SK-N-SH treated with all-trans-retinoic acid at 6 μM for 48 hours (cell line): Measurements from ENCODE around the gene TRNT1.

Experiments used
- ARNTL ChIP-seq: fragments of 450-650 bp; formaldehyde crosslinking; IDR thresholded peaks from 2 replicates; pipeline ENCODE4 v1.5.0; 2020; ENCODE audit warnings: low read depth, mild to moderate bottlenecking, moderate library complexity, borderline replicate concordance
- ESRRG ChIP-seq: fragments of 250-450 bp; sonication (Bioruptor Pico); IDR thresholded peaks from 2 replicates; pipeline ENCODE4 v1.6.1; 2021; ENCODE audit warnings: mild to moderate bottlenecking
- TF ChIP-seq, protein P1 (sequence below): fragments of 250-450 bp; sonication (Bioruptor Pico); IDR thresholded peaks from 2 replicates; pipeline ENCODE4 v1.5.0; 2020; ENCODE audit warnings: mild to moderate bottlenecking, moderate library complexity
- TF ChIP-seq, protein P2 (sequence below): fragments of 250-450 bp; sonication (Bioruptor Pico); IDR thresholded peaks from 2 replicates; pipeline ENCODE4 v1.8.0; 2020; ENCODE audit warnings: mild to moderate bottlenecking, moderate library complexity, borderline replicate concordance

DNA sequence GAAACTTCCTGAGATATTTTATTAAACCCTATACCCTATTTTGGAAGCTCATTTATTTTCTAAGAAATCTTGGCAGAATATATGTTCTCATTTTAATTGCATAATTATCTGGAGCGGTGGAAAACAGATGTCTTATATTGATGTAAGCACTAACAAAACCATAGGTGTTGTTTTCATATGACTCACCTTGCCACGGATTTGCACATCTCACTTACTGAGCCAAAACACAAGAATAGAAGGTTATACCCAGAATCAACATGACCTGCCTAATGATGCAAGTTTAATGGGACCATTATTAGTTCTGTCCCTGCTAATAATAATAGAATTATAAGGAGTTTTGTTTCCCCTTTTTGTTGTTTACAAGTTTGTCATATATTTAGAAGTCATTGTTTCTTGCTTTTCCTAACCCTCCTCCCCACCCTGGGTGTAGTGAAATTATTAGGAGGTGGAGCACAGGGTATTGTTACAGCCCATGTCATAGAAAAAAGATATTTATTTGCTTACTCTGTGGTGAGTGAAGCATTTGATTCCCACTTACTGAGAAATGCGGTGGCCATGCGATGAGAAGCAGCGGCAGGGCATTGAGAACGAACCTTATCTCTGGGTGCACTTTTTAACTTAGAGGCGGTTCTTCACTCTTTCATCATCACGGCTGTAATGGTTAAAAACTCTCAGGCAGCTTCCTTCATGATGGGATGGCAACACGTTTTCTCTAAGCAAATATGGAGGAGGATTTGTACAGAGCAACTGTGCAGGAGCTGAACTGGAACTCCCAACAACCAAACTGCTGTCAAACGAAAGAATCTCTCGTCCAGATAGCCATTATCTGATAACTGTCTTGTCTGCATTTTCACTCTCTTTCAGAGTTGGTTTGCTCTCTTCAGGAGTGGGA lies 17.1 kb upstream of the TRNT1 start:
- no peak for TF ChIP-seq ESRRG (CRISPR knock-in tag)
- TF ChIP-seq, protein P1, sequence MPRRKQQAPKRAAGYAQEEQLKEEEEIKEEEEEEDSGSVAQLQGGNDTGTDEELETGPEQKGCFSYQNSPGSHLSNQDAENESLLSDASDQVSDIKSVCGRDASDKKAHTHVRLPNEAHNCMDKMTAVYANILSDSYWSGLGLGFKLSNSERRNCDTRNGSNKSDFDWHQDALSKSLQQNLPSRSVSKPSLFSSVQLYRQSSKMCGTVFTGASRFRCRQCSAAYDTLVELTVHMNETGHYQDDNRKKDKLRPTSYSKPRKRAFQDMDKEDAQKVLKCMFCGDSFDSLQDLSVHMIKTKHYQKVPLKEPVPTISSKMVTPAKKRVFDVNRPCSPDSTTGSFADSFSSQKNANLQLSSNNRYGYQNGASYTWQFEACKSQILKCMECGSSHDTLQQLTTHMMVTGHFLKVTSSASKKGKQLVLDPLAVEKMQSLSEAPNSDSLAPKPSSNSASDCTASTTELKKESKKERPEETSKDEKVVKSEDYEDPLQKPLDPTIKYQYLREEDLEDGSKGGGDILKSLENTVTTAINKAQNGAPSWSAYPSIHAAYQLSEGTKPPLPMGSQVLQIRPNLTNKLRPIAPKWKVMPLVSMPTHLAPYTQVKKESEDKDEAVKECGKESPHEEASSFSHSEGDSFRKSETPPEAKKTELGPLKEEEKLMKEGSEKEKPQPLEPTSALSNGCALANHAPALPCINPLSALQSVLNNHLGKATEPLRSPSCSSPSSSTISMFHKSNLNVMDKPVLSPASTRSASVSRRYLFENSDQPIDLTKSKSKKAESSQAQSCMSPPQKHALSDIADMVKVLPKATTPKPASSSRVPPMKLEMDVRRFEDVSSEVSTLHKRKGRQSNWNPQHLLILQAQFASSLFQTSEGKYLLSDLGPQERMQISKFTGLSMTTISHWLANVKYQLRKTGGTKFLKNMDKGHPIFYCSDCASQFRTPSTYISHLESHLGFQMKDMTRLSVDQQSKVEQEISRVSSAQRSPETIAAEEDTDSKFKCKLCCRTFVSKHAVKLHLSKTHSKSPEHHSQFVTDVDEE (CRISPR knock-in tag): no peak
- TF ChIP-seq, protein P2, sequence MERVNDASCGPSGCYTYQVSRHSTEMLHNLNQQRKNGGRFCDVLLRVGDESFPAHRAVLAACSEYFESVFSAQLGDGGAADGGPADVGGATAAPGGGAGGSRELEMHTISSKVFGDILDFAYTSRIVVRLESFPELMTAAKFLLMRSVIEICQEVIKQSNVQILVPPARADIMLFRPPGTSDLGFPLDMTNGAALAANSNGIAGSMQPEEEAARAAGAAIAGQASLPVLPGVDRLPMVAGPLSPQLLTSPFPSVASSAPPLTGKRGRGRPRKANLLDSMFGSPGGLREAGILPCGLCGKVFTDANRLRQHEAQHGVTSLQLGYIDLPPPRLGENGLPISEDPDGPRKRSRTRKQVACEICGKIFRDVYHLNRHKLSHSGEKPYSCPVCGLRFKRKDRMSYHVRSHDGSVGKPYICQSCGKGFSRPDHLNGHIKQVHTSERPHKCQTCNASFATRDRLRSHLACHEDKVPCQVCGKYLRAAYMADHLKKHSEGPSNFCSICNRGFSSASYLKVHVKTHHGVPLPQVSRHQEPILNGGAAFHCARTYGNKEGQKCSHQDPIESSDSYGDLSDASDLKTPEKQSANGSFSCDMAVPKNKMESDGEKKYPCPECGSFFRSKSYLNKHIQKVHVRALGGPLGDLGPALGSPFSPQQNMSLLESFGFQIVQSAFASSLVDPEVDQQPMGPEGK (CRISPR knock-in tag): no peak
- TF ChIP-seq ARNTL: no peak
